ENCODE data around the gene NRCAM.

Gene NRCAM

GRCh38 chr7:108211382-108212201 is 244.6 kb downstream of the NRCAM start:
- DNase-seq (ENCODE audit: insufficient read length, low spot score): no peak
- TF ChIP-seq, protein P1, sequence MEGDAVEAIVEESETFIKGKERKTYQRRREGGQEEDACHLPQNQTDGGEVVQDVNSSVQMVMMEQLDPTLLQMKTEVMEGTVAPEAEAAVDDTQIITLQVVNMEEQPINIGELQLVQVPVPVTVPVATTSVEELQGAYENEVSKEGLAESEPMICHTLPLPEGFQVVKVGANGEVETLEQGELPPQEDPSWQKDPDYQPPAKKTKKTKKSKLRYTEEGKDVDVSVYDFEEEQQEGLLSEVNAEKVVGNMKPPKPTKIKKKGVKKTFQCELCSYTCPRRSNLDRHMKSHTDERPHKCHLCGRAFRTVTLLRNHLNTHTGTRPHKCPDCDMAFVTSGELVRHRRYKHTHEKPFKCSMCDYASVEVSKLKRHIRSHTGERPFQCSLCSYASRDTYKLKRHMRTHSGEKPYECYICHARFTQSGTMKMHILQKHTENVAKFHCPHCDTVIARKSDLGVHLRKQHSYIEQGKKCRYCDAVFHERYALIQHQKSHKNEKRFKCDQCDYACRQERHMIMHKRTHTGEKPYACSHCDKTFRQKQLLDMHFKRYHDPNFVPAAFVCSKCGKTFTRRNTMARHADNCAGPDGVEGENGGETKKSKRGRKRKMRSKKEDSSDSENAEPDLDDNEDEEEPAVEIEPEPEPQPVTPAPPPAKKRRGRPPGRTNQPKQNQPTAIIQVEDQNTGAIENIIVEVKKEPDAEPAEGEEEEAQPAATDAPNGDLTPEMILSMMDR (IDR thresholded peaks at IDR 0.05; ENCODE audit: insufficient read depth, missing control alignments): no peak
- no peak for FAIRE-seq

GRCh38 chr7:108210796-108211195 is 245.4 kb downstream of the NRCAM start:
- TF ChIP-seq, protein P1 (IDR thresholded peaks at IDR 0.05; ENCODE audit: insufficient read depth, missing control alignments): no peak
- DNase-seq (ENCODE audit: insufficient read length, low spot score) (no peak), FAIRE-seq (no peak)

DNA sequence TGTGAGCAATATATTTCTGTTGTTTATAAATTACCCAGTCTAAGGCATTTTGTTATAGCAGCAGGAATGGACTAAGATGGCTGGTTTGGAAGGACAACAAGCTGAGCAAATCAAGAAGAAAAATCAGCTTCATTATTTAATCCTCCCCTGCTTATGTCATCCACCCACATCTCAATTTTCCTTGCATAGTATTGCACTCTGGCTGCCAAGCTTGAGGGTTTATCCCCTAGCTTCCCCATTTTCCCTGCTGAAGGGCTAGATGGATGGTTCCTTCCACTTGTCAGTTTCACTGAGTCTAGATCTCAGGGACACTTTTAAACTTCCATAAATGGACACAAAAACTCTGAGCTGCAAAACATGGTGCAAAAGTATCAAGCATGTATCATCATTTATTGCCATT is 250.9 kb downstream of the NRCAM start:
- DNase-seq (ENCODE audit: insufficient read length, low spot score): no peak
- no peak for FAIRE-seq
- TF ChIP-seq, protein P1 (IDR thresholded peaks at IDR 0.05; ENCODE audit: insufficient read depth, missing control alignments): no peak

DNA sequence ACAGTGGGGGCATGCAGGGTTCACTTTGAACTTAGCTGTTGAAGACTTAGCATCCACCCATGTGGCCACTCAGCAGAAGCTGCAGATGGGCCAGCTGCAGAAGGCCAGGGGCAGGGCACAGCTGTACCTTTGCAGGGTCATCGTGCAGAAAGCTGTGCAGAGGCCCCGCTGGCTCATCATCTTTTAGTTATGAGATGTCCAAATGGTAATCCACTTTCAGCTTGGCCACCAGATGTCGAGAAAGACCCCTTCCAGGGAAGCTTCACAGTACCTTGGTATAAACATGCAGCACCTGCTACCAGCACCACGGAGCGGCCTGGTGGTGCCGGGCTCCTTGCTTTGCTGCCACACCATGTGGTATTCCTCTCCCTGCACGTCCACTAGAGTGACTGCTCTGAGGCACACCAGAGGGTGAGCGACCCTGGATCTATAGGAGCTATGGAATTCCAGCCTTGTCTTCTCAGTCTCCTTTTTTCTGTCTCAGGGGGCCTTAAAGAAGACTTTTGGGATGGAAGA is 251.9 kb downstream of the NRCAM start:
- FAIRE-seq: no peak
- TF ChIP-seq, protein P1 (IDR thresholded peaks at IDR 0.05; ENCODE audit: insufficient read depth, missing control alignments): no peak
- no peak for DNase-seq (ENCODE audit: insufficient read length, low spot score)

DNA sequence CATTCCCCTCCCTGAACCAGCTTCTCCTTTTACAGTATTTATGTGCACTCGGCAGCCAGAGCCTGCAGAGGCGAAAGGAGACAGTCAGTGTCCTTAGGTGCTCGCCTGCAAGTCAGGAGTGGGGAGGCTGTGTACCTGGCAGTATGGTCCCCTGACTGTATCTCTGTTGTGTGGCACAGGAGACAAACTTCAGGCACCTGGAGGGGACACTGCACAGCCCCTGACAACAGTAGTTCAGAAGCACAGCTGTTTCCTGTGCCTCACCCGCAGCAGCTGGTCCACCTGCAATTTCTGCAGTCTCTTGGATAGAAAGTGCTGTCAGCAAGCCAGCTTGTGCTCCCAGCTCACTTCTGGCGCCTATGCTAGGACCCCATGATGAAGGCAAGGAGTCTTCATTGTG is 252.7 kb downstream of the NRCAM start:
- FAIRE-seq: no peak
- TF ChIP-seq, protein P1 (IDR thresholded peaks at IDR 0.05; ENCODE audit: insufficient read depth, missing control alignments): no peak
- DNase-seq (ENCODE audit: insufficient read length, low spot score): no peak

DNA sequence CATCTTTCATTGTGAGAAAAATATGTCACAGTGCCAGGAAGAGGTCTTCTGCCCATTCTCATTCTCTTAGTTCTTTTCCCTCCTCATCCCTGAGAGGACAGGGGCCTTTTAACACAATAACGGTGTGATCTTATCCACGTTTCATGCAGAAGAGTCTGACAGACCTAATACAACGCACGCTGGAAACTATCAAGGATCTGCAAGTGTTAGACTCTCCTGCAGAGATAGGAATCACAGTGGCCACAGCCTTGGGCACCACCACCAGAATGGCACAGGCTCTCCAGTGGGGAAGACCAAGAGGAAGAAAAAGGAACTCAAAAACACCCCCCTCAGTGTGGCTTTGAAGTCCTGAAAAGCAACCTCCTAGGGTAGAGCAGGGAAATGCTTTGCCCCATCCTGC is 253.5 kb downstream of the NRCAM start:
- no peak for FAIRE-seq
- TF ChIP-seq, protein P1 (IDR thresholded peaks at IDR 0.05; ENCODE audit: insufficient read depth, missing control alignments): no peak
- DNase-seq (ENCODE audit: insufficient read length, low spot score): no peak

GRCh38 chr7:108201766-108202165 is 254.5 kb downstream of the NRCAM start:
- DNase-seq (ENCODE audit: insufficient read length, low spot score) (no peak), FAIRE-seq (no peak)
- TF ChIP-seq, protein P1 (IDR thresholded peaks at IDR 0.05; ENCODE audit: insufficient read depth, missing control alignments): no peak

All from D721Med (cell line).